GM13977 (cell line): Measurements from ENCODE around the gene CUBN.

Experiments used
- DNase-seq: peaks from one replicate; pipeline ENCODE4 v3.0.0; 2012; ENCODE audit warnings: low spot score
- in situ Hi-C: fragments of 300-500 bp; cut with MboI; formaldehyde crosslinking; loops from one replicate; pipeline ENCODE4 v1.12.0; 2022; ENCODE audit warnings: low sequenced_read_pairs, low pct_unique_long_range_greater_than_20kb, mixed read lengths, inconsistent platforms; ENCODE audit not compliant: unreplicated experiment
- TF ChIP-seq, protein P1 (sequence below): IDR thresholded peaks from 2 replicates; pipeline ENCODE4 v1.5.1; 2012; ENCODE audit warnings: mild to moderate bottlenecking, control low read depth; ENCODE audit not compliant: insufficient read depth; ENCODE audit errors: extremely low read depth, missing control alignments

Gene CUBN

DNA sequence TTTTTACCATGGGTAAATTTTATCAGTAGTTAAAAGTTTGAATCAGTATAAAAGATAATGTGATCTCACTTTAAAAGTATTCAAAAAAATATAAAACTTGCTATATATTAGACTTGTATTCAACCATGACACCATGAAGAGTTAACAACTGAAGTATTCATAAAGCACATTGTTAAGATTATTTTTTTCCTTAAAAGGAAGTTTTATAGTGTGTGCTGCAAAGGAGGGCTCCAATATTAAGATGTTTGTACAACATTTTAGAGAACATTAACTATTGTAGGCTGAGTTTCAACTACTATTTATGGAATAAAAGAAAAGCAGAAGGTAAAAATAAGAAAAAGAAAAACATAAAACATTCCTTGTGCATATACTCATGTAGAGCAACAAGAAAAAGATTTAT is 24.5 kb upstream of the CUBN start:
- TF ChIP-seq, protein P1, sequence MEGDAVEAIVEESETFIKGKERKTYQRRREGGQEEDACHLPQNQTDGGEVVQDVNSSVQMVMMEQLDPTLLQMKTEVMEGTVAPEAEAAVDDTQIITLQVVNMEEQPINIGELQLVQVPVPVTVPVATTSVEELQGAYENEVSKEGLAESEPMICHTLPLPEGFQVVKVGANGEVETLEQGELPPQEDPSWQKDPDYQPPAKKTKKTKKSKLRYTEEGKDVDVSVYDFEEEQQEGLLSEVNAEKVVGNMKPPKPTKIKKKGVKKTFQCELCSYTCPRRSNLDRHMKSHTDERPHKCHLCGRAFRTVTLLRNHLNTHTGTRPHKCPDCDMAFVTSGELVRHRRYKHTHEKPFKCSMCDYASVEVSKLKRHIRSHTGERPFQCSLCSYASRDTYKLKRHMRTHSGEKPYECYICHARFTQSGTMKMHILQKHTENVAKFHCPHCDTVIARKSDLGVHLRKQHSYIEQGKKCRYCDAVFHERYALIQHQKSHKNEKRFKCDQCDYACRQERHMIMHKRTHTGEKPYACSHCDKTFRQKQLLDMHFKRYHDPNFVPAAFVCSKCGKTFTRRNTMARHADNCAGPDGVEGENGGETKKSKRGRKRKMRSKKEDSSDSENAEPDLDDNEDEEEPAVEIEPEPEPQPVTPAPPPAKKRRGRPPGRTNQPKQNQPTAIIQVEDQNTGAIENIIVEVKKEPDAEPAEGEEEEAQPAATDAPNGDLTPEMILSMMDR: no peak
- in situ Hi-C loops: no loop called here
- DNase-seq: no peak

GRCh38 chr10:17153321-17153720 is 23.7 kb upstream of the CUBN start:
- in situ Hi-C loops: no loop called here
- DNase-seq: no peak
- TF ChIP-seq, protein P1: no peak

- DNase-seq: no peak
These were observed 22.1 kb upstream of the CUBN start for GRCh38 chr10:17151716-17152115.

DNA sequence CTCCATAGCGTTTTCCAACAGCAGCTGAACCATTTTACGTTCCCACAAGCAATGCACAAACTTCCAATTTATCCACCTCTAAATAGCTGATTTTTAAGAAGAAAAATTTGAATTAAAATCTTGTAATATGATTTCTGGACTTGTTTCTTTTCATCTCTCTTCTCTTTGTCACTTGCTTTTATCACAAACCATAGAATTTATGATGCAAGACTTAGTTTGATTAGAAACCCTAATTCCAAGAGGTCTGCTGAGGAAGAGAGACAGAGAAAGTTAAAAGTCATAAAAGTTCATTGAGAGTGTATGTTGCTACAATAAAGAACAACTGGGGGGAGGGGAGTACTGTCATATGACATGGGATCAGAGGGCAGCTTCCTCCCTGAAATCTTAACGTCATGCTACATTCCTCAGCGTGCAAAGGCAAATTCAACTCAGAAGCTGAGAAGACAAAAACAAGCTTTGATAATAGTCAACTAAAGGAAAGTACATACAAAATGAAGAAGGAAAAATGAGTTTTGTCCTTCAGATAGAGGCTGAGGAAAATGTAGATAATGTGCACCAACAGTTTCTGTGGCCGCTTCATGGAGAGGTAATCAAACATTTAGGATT is 18.4 kb upstream of the CUBN start:
- TF ChIP-seq, protein P1: no peak
- in situ Hi-C loops: no loop called here
- no peak for DNase-seq

More at GRCh38 chr10:17151716-17152115, 22.1 kb upstream of the CUBN start:
- TF ChIP-seq, protein P1: no peak
- in situ Hi-C loops: no loop called here

- in situ Hi-C loops: no loop called here
- DNase-seq: no peak
These were observed 17.3 kb upstream of the CUBN start for GRCh38 chr10:17146892-17147291.

DNA sequence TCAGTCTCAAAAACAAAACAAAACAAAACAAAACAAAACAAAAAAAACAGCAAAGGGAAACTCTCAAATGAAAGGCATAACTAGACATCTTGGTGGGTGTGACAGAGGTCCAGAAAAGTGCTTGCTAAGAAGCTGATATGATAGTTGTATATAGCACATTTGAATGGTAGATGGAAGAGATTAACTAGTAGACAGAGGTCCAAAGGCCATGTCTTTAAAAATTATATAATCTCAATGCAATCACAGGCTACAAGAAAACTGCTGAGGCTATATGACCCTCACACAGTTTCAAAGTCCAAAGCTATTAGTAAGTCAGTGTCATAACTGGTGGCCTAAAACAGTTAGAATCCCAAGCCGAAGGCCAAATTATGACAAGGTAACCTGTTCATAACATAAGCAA is 15.6 kb upstream of the CUBN start:
- TF ChIP-seq, protein P1: no peak

More at GRCh38 chr10:17146892-17147291, 17.3 kb upstream of the CUBN start:
- TF ChIP-seq, protein P1: no peak

GRCh38 chr10:17144757-17145156 is 15.1 kb upstream of the CUBN start:
- in situ Hi-C loops: no loop called here
- TF ChIP-seq, protein P1: no peak
- no peak for DNase-seq

More for the DNA sequence above, 15.6 kb upstream of the CUBN start:
- no peak for DNase-seq
- in situ Hi-C loops: no loop called here
